AML-193 (cell line): ENCODE measurements around the gene NMNAT3.
"Not testable (repeated sequence)": the region's sequence is repeated elsewhere in the genome, so short reads cannot be mapped to it uniquely, and the experiment has no call there.

Source experiments
- DNase-seq, 2 experiments: peaks; one replicate each; lab custom pipeline; 2025; lab: John Stamatoyannopoulos, UW

NMNAT3 gene

DNA sequence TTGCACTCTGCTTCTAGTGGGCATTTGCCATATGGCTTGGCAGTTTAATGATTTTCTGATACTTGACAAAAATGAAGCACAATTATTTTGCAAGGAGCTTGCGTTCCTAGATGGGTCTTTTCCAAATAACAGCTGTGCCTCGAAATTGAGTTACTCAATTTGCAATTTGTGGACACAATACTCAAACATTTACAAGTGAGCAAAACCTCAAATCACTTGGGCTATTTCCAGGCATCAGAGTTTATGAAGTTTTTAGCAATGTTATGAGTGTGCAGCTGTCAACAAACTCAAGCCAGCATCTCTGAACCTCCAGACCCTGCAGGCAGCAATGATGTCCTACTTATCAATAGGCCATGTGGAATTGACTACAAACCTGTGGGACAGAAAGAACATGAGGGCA lies 41.3 kb downstream of the NMNAT3 start:
- DNase-seq: no peak

- DNase-seq: no peak
Measured at GRCh38 chr3:139634111-139634635, 43.6 kb downstream of the NMNAT3 start.

- no peak for DNase-seq
Measured at GRCh38 chr3:139633511-139633910, 44.3 kb downstream of the NMNAT3 start.

- DNase-seq: no peak
Measured at GRCh38 chr3:139630542-139630941, 47.2 kb downstream of the NMNAT3 start.

GRCh38 chr3:139629033-139629432 lies 48.7 kb downstream of the NMNAT3 start:
- DNase-seq: peak; percentile 35 to 49

GRCh38 chr3:139627759-139628158 lies 50.0 kb downstream of the NMNAT3 start:
- DNase-seq: no peak

- DNase-seq: no peak
Measured at GRCh38 chr3:139620438-139620837, 57.3 kb downstream of the NMNAT3 start.

- no peak for DNase-seq
Measured at GRCh38 chr3:139619484-139619883, 58.3 kb downstream of the NMNAT3 start.

DNA sequence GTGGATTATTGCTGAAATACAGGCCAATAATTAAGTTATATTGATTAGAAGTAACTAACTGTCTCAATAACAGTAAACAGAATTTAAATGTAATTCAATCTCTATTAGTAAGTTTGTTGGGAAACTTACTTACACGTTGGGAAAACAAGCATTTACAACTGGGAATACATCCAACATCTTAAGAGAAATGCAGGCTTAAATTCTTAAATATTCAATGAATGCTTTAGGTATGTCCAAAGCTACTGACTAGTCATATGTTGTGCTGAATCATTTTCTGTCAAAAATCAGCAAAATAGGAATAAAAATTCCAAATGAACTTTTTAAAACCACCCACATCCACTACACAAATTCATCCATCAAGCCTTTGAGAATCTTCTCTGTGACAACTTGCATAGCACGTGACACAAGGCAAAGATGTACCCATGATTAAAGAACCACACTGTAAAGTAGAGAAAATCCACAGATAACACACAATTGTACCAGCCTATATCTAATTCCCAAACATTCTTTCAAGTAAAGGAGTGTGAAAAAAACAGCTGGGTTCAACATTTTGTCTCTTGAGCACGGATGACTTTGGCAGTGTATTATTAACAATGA lies 60.0 kb downstream of the NMNAT3 start:
- DNase-seq: no peak

- DNase-seq: no peak
Measured at GRCh38 chr3:139611528-139611927, 66.2 kb downstream of the NMNAT3 start.

GRCh38 chr3:139610886-139611285 lies 66.9 kb downstream of the NMNAT3 start:
- DNase-seq: no peak

- no peak for DNase-seq
Measured at GRCh38 chr3:139608924-139609323, 68.8 kb downstream of the NMNAT3 start.

- DNase-seq: no peak
Measured at GRCh38 chr3:139608108-139608380, 69.7 kb downstream of the NMNAT3 start.

DNA sequence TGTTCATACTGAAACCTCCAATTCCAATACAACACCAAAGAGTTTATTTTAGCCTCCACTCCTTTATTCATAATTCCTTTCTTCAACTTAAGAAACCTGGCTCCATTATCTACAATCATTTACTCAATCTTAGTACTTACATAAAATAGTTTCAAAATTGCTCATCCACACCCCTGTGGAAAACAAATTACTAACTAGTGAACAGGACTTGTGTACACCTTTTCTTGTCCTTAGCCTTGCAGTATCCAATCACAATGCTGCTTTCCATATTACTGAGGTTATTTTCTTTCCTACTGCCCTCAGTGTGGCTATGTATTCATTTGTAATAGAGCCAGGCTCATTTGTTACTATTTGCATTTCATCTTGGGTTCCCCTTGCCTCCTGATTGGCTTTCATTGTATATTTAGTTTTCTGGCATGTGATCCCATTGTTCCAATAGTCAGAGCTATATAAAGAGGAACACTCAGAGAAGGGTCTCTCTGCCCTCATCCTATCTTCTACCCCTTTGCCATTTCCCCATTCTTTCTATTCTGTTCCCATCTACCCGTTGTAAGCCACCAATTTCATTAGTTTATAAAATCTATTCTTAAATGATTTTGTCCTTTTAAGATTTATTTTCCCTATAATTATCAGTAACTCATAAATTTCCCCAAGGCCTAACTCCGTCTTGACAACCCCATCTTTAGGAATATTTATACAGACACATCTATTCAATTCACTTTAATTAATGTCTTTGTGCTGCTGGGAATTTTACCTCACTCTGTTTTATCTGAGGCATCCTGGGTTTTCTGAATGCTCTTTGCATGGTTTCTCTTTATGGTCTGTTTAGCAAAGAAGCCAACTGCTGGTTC lies 70.3 kb downstream of the NMNAT3 start:
- no peak for DNase-seq

DNA sequence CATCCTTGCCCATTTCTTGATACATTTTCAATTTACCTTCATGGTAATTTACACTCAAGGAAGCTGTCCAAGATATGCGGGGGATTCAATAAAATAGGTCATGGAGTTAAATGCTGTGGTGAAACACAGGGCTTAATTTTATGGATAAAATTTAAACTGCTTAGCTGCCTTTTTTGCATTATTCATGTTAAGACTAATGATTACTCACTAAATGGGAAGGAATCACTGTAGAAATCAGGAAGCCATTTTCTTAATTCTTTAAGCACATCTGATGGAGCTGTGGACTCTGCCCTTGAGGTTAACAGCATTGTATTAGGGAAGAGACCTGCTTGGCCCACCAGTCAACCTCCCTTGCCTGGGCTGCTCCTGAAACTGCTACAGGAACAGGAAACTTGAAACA lies 75.8 kb downstream of the NMNAT3 start:
- no peak for DNase-seq

DNA sequence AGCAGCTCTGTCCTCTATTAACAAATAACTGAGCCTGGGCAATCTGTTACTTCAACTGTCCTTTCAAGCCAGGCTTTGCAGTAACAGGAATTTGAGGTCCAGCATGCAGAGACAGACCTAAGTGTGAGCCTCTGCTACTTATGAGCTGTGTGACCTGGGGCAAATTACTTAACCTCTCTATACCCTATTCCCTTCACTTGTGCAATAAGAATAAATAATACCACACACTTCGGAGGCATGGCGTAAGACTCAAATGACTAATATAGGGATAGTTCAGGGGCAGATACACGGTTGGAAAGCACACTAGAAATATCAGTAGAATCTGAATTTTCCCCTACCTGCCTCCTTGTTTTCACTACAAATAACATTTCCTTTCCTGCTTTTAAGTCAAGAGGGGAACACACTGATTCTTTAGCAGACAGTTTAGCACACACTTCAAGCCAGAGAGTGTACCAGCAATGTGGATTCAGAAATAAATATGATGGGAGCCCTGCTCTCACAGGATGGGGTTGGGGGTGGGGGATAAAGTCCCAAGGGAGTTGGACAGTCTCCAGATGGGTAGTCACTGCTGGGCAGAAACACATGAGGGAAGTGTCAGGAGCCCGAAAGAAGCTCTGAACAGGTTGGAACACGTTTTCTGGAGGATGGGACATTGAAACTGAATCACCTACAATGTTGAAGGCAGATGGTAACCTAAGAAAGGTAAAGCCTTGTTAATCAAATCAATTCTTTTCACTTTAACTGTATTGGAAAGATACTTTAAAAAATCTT lies 76.4 kb downstream of the NMNAT3 start:
- DNase-seq: no peak

GRCh38 chr3:139597947-139598346 lies 79.8 kb downstream of the NMNAT3 start:
- DNase-seq: no peak

GRCh38 chr3:139591186-139591585 lies 86.6 kb downstream of the NMNAT3 start:
- DNase-seq: not testable (repeated sequence)

DNA sequence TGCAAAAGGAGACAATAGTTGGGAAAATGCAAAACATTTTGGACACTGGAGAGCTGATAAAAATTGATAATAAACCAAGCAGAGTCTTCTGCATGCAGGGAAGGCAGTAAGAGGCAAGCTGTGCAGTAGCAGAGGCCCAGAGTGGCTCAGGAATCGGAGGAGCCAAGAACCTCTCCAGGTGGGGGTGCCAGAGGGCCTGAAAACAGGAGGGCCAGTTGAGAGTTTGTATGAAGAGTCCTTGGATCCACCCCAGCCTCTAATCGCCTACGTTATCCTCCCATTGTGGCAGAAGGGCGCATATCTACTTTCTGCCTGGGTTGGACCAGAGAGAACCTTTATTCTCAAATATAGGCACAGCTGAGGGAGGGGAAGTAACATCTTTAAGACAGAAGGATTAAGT lies 89.3 kb downstream of the NMNAT3 start:
- DNase-seq: peak; percentile 24 to 37

GRCh38 chr3:139587797-139588196 lies 90.0 kb downstream of the NMNAT3 start:
- DNase-seq: no peak

DNA sequence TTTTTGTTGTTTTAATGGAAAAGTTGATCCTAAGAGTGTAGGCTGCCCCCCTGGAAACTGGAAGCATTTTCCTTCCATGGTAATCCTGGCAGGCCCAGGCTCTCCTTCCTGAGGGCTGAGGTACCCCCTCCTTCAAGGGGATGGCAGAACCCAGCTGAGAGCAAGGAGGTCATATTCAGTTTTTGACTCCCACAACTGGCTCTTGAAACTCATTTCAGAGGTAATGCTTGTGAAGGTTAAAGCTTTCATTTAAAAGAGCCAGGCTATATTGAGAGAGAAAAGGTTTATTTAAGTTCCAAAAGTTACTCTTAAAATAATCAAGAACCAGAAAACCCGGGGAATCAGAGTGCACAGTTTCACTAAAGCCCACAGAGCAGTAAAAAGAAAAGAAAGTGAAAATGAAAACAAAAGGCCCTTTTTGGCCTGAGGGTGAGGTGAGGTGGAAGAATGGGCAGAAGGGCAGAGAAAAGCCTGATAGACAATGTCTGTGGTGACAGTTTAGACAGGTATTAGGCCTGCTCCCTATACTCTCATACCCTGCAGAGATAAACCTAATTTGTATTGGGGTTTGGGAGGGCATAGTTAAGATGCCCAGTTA lies 91.3 kb downstream of the NMNAT3 start:
- no peak for DNase-seq

DNA sequence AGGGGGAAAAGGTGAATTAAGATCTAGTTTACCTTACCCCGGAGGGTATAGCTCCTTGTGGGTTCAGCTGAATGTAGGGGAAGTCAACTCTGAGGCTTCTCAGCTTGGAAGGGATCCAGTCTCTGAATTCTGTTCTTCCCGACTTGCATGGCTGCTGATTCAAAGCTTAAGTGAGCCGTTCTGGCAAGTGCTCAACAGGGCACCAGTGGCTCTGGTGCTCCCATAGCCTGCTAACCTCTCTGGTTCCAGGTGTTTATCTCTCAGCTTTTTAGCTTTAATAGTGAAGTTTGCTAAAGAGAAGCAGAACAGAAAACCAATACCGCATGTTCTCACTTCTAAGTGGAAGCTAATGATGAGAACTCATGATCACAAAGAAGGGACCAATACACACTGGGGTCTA lies 92.0 kb downstream of the NMNAT3 start:
- no peak for DNase-seq
